Aorta (tissue), 5 donors: Measurements from ENCODE around the gene NUS1. TPM values are rescaled to one million over a fixed set of nuclear protein-coding genes. Genes with fewer than 3 reads are reported as not detected.
A peak's percentile ranks its signal among the peaks of the same experiment; 100 is the strongest.
"Not testable (repeated sequence)": the region's sequence is repeated elsewhere in the genome, so short reads cannot be mapped to it uniquely, and the experiment has no call there.

ENCODE experiments used
- ATAC-seq: fragments of 200-7000 bp; cut with Tn5 transposase; one replicate; pipeline ENCODE4 v1.9.1; 2022; ENCODE audit warnings: moderate library complexity; ENCODE audit not compliant: low FRiP score
- DNase-seq, 2 donors: peaks; one replicate each; pipeline ENCODE4 v3.0.0-alpha.2; 2020
- H3K27ac ChIP-seq, 2 donors: one replicate each; pipeline ENCODE4 v1.5.1; 2013; ENCODE audit warnings: low read length in 2 of 2, mild to moderate bottlenecking in 2 of 2, moderate library complexity in 2 of 2, control low read depth in 1 of 2, inconsistent platforms in 1 of 2, low read depth in 1 of 2
- H3K27me3 ChIP-seq, 2 donors: one replicate each; pipeline ENCODE4 v1.6.1; 2013; ENCODE audit warnings: control low read depth in 1 of 2, low read length in 1 of 2, mild to moderate bottlenecking in 1 of 2, moderate library complexity in 1 of 2; ENCODE audit not compliant: insufficient read depth in 2 of 2, control insufficient read depth in 1 of 2
- H3K36me3 ChIP-seq, 2 donors: one replicate each; pipeline ENCODE4 v1.6.1; 2013; ENCODE audit warnings: control low read depth in 1 of 2, low read length in 1 of 2, mild to moderate bottlenecking in 1 of 2; ENCODE audit not compliant: insufficient read depth in 2 of 2, control insufficient read depth in 1 of 2
- H3K4me1 ChIP-seq, 2 donors: one replicate each; pipeline ENCODE4 v1.6.1; 2013; ENCODE audit warnings: low read length in 2 of 2, control low read depth in 1 of 2, mild to moderate bottlenecking in 1 of 2, moderate library complexity in 1 of 2; ENCODE audit not compliant: insufficient read depth in 2 of 2, control insufficient read depth in 1 of 2
- H3K4me3 ChIP-seq, 2 donors: one replicate each; pipeline ENCODE4 v1.5.1; 2013; ENCODE audit warnings: low read length in 2 of 2, control low read depth in 1 of 2, mild to moderate bottlenecking in 1 of 2
- H3K9me3 ChIP-seq: one replicate; pipeline ENCODE4 v1.6.1; 2013; ENCODE audit warnings: mild to moderate bottlenecking, low read length; ENCODE audit not compliant: control insufficient read depth
- WGBS, 2 donors: extraction: QIAGEN DNeasy Blood & Tissue Kit; methylation state at CpG; one replicate each; pipeline ENCODE4 v1.1.7; 2013; 5-methylcytosine and 5-hydroxymethylcytosine counted together
- intact Hi-C, 2 donors: fragments of 100-400 bp; cut with DNase I; formaldehyde crosslinking; loops; one replicate each; pipeline versions ENCODE4 v1.14.2 to v1.15.0; 2022
- long read RNA-seq, 2 donors: library from polyadenylated mRNA; unstranded; transcript quantifications; one replicate each; pipeline ENCODE4 v2.0.0, GENCODE V29; 2020 to 2021
- polyA plus RNA-seq, 2 donors: library from polyadenylated mRNA; stranded (reverse); fragments of 200-250 nt; gene quantifications; one replicate each; pipeline ENCODE4 v1.2.3, GENCODE V29; 2013
- total RNA-seq, 2 donors: library from RNA; stranded (reverse); fragmentation: NEBNext Ultra II Directional; extraction: Animal tissue kit (Norgen Biotek cat#: 25700); gene quantifications; one replicate each; pipeline ENCODE4 v1.2.1, GENCODE V29; 2021
- donor health status: healthy with polysubstance abuse.
- donor health status: Bipolar disorder and iron deficiency.
- donor health status: DM: no; HTN: no; CAD: no.
- donor health status: DM: no; HTN: no; CAD: no.
- donor health status: DM: yes; HTN: yes; CAD: no.

The NUS1 gene
- total RNA-seq, result 10 to 100 TPM; 30.5 to 36.9 TPM
- polyA plus RNA-seq, result 10 to 100 TPM; 16.7 to 29.3 TPM
- long read RNA-seq, donor 1, full-length matches to known transcripts, result 3 of 12 reads
- long read RNA-seq, donor 1, partial matches to known transcripts, result 7 of 12 reads
- long read RNA-seq, donor 1, other reads (novel, unspliced or antisense), result 2 of 12 reads
- long read RNA-seq, donor 2, full-length matches to known transcripts, result 22 of 26 reads
- long read RNA-seq, donor 2, partial matches to known transcripts, result 1 of 26 reads
- long read RNA-seq, donor 2, other reads (novel, unspliced or antisense), result 3 of 26 reads

- whole genome bisulfite sequencing, 2 donors, result 1% methylated on average over 45 to 53 of the region's 53 CpGs
- H3K4me3 ChIP-seq, result peak within 1 kb of the TSS; percentile 53 to 59
- intact Hi-C loops, result loop anchor here in 1 of 2 donors (5.0 kb wide), 1 partner anchor 73 kb away; the partner anchor contains the start of gene GOPC
- peak within 1 kb of the TSS in 1 of 2 donors; percentile 56 for H3K27ac ChIP-seq
- DNase-seq (peak; percentile 99), ATAC-seq (peak; percentile 100)
- no peaks in the 10 kb centered on the region for H3K27me3 ChIP-seq
- no peaks in the 10 kb centered on the region for H3K9me3 ChIP-seq
- H3K36me3 ChIP-seq, result no peaks in the 10 kb centered on the region
- H3K4me1 ChIP-seq, result peaks cover 0 to 5% of the 10 kb centered on the region in 2 donors
Observed at GRCh38 chr6:117674991-117675657, at the start of gene NUS1. NUS1 (plus strand) TSS chr6:117675469; CDS start chr6:117675671, 202 bp downstream.

- no peak for ATAC-seq
- no peaks in the 10 kb centered on the region for H3K36me3 ChIP-seq
- no peaks in the 10 kb centered on the region for H3K4me1 ChIP-seq
- H3K27ac ChIP-seq, result no peak overlapping the region
- no peaks in the 10 kb centered on the region for H3K27me3 ChIP-seq
- no peak overlapping the region for H3K4me3 ChIP-seq
- no peaks in the 10 kb centered on the region for H3K9me3 ChIP-seq
- intact Hi-C loops, result no loop called here
- no peak for DNase-seq
Observed at GRCh38 chr6:117627533-117627932, 47.7 kb upstream of the NUS1 start.

DNA sequence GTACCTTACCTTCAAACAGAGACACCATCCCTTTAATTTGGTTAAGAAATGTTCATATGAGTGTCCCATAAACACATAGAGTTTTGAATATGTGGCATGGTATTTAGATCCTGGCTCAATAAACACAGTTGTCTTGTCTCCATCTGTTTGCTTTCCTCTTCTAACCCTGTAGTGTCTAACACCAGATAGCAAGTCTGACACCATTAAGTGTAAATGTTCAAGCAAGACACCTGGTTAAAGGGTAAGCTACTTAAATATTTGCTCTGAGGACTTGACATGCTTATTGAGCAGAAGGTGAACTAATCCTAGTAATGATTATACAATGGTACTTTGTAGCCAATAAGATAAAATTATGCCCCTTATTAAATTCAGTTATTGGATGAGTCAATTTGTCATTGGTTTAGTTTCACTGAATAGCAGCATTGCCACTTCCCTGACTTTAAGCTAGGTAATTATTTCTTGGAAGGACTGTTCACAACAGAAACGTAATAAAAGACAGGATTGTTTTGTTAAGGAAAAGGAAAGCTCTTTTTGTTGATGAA lies 46.1 kb upstream of the NUS1 start:
- ATAC-seq, result no peak
- Histone ChIP-seq H3K4me3 (no peak overlapping the region), H3K27ac (no peak overlapping the region), H3K4me1 (no peaks in the 10 kb centered on the region), H3K9me3 (no peaks in the 10 kb centered on the region), H3K27me3 (no peaks in the 10 kb centered on the region), H3K36me3 (no peaks in the 10 kb centered on the region)
- WGBS, 2 donors, result 55 to 60% methylated on average over 1 of the region's 1 CpG
- DNase-seq, result no peak
- intact Hi-C loops, result no loop called here

DNA sequence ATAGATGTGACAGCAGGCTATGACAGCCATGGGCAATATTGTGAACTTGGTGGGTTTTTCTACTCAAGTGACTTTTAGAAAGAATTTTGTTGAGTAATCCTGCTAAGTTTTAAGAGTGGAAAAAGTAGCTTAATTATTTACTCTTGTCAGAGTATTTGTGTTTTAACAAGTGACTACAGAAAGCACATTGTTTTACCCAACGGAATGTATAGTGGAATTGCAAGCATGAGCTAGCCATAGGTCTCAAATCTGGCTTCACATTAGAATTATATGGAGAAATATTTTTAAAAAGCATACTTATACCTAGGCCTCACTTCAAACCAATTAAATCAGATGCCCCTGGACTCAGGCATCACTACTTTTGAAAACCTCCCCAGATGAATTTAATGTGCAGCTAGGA lies 37.5 kb upstream of the NUS1 start:
- DNase-seq (no peak), ATAC-seq (no peak)
- WGBS, 2 donors, result 32 to 66% methylated on average over 1 of the region's 1 CpG
- H3K4me1 ChIP-seq, result no peaks in the 10 kb centered on the region
- H3K27me3 ChIP-seq, result no peaks in the 10 kb centered on the region
- H3K36me3 ChIP-seq, result no peaks in the 10 kb centered on the region
- no peak overlapping the region for H3K27ac ChIP-seq
- H3K9me3 ChIP-seq, result no peaks in the 10 kb centered on the region
- no peak overlapping the region for H3K4me3 ChIP-seq
- intact Hi-C loops, result no loop called here

DNA sequence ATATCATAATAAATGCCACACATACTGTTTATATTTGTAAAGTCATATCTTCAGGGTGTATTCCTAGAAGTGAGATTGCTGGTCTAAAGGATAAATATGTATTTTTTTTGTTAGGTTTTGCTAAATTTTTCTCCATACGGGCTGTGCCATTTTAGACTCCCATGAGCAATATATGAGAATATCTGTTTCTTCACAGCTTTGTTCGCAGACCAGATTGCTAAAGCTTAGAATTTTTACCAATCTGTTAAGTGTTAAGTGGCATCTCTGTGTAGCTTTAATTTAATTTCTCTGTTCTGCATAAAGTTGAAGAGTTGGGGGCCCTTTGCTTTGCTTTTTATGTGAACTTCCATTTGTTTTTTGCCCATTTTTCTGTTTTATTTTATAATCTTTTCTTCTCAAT lies 32.3 kb upstream of the NUS1 start:
- ATAC-seq (no peak), DNase-seq (no peak)
- no peak overlapping the region for H3K27ac ChIP-seq
- H3K4me1 ChIP-seq, result no peaks in the 10 kb centered on the region
- WGBS, 2 donors, result 77 to 86% methylated on average over 2 of the region's 2 CpGs
- H3K4me3 ChIP-seq, result no peak overlapping the region
- H3K27me3 ChIP-seq, result no peaks in the 10 kb centered on the region
- no peaks in the 10 kb centered on the region for H3K36me3 ChIP-seq
- intact Hi-C loops, result no loop called here
- H3K9me3 ChIP-seq, result peaks cover 3% of the 10 kb centered on the region

DNA sequence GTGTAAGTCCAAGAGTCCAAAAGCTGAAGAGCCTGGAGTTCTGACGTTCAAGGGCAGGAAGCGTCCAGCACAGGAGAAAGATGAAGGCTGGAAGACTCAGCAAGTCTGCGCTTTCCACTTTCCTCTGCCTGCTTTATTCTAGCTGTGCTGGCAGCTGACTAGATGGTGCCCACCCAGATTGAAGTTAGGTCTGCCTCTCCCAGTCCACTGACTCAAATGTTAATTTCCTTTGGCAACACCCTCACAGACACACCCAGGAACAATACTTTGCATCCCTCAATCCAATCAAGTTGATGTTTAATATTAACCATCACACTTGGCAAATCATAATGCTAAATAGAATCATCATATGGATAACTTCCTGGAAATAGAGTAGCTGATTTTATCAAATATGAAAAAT lies 23.3 kb upstream of the NUS1 start:
- ATAC-seq, H3K36me3 ChIP-seq, DNase-seq, H3K27ac ChIP-seq, H3K4me1 ChIP-seq, H3K9me3 ChIP-seq, H3K27me3 ChIP-seq, intact Hi-C loops, H3K4me3 ChIP-seq: not testable (repeated sequence)
- WGBS, 2 donors, result 73 to 89% methylated on average over 3 of the region's 3 CpGs

GRCh38 chr6:117653949-117654348 lies 21.3 kb upstream of the NUS1 start:
- Histone ChIP-seq H3K36me3 (no peaks in the 10 kb centered on the region), H3K9me3 (no peaks in the 10 kb centered on the region), H3K27ac (no peak overlapping the region), H3K27me3 (no peaks in the 10 kb centered on the region), H3K4me1 (no peaks in the 10 kb centered on the region), H3K4me3 (no peak overlapping the region)
- intact Hi-C loops, result no loop called here
- 63 to 78% methylated on average over 2 of the region's 2 CpGs for WGBS, 2 donors
- ATAC-seq, result no peak
- no peak for DNase-seq

DNA sequence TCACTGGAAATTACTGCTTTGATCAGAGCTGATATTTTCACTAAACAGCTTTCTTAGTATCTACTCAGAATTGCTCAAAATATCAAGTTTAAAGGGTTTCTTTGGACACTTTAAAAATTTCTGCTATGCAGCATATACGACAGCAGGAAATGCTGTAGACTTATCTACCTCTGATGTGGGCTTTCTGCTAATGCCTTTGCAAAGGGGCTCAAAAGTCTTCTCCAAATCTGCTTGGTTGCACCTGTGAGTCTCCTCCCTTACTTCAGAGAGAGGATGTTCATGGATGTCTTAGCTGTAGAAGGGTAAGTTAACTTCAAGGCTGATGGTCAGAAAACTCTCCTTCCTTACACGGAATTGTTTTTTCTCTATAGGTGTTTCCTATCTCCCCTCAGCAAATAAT lies 19.9 kb upstream of the NUS1 start:
- no peaks in the 10 kb centered on the region for H3K36me3 ChIP-seq
- 74 to 76% methylated on average over 2 of the region's 2 CpGs for WGBS, 2 donors
- ATAC-seq (no peak), DNase-seq (no peak)
- H3K4me1 ChIP-seq, result no peaks in the 10 kb centered on the region
- intact Hi-C loops, result no loop called here
- H3K4me3 ChIP-seq, result no peak overlapping the region
- H3K9me3 ChIP-seq, result no peaks in the 10 kb centered on the region
- no peaks in the 10 kb centered on the region for H3K27me3 ChIP-seq
- H3K27ac ChIP-seq, result no peak overlapping the region

DNA sequence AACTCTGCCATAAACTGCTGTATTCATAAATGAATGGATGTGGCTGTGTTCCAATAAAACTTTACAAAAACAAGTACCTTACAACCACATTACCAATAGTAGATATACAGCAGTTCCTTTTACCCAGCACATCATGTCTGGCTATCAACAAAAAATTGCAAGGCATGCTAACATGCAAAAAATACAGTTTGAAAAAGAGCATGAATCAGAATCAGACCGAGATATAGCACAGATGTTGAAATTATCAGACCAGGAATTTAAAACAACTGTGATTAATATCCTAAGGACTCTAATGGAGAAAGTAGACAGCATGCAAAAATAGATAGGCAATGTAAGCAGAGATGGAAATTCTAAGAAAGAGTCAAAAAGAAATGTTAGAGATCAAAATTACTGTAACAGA lies 8.4 kb upstream of the NUS1 start:
- intact Hi-C loops, result no loop called here
- no peak overlapping the region for H3K4me3 ChIP-seq
- H3K4me1 ChIP-seq, result no peaks in the 10 kb centered on the region
- ATAC-seq (no peak), DNase-seq (no peak)
- no peaks in the 10 kb centered on the region for H3K36me3 ChIP-seq
- no peaks in the 10 kb centered on the region for H3K9me3 ChIP-seq
- no peaks in the 10 kb centered on the region for H3K27me3 ChIP-seq
- WGBS, 2 donors, result 15 to 33% methylated on average over 1 of the region's 1 CpG
- no peak overlapping the region for H3K27ac ChIP-seq
